ENCODE measurements around the gene PRG3.

Gene PRG3

DNA sequence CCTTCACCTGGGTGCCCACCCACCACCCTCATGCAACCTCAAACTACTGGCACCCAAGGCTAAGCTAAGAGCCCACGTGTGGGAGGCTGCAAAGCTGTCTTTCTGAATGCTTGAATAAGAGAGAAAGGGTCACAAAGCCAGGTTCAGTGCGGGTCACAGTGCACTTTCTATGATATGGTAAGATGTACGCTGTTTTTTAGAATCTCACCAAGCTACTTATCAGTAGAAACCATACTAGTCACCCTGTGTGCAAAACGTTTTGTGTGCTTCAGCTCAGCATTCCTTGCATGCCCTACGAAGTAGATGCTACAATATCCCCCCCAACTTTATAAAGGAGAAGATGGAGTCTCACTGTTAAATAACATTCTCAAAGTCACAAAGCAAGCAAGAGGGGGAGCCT, 27.9 kb downstream of the PRG3 start:
- ATAC-seq, result no peak
- no peak for TF ChIP-seq CSDC2 (CRISPR knock-in tag; IDR thresholded peaks at IDR 0.05)

GRCh38 chr11:57349491-57350274, 31.3 kb downstream of the PRG3 start:
- ATAC-seq, result peak; percentile 84
- TF ChIP-seq ISL1 (CRISPR knock-in tag; IDR thresholded peaks at IDR 0.05), result no peak
- no peak for TF ChIP-seq RARB (CRISPR knock-in tag; IDR thresholded peaks at IDR 0.05)
- TF ChIP-seq ZC3H10 (CRISPR knock-in tag; IDR thresholded peaks at IDR 0.05), result no peak
- TF ChIP-seq ZNF565 (CRISPR knock-in tag; conservative IDR thresholded peaks at IDR 0.05; ENCODE audit: low read depth), result no peak
- no peak for TF ChIP-seq TCF4 (CRISPR knock-in tag; IDR thresholded peaks at IDR 0.05; ENCODE audit: borderline replicate concordance)
- TF ChIP-seq, protein P1, sequence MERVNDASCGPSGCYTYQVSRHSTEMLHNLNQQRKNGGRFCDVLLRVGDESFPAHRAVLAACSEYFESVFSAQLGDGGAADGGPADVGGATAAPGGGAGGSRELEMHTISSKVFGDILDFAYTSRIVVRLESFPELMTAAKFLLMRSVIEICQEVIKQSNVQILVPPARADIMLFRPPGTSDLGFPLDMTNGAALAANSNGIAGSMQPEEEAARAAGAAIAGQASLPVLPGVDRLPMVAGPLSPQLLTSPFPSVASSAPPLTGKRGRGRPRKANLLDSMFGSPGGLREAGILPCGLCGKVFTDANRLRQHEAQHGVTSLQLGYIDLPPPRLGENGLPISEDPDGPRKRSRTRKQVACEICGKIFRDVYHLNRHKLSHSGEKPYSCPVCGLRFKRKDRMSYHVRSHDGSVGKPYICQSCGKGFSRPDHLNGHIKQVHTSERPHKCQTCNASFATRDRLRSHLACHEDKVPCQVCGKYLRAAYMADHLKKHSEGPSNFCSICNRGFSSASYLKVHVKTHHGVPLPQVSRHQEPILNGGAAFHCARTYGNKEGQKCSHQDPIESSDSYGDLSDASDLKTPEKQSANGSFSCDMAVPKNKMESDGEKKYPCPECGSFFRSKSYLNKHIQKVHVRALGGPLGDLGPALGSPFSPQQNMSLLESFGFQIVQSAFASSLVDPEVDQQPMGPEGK (CRISPR knock-in tag; IDR thresholded peaks at IDR 0.05; ENCODE audit: borderline replicate concordance), result no peak
- TF ChIP-seq, protein P2, sequence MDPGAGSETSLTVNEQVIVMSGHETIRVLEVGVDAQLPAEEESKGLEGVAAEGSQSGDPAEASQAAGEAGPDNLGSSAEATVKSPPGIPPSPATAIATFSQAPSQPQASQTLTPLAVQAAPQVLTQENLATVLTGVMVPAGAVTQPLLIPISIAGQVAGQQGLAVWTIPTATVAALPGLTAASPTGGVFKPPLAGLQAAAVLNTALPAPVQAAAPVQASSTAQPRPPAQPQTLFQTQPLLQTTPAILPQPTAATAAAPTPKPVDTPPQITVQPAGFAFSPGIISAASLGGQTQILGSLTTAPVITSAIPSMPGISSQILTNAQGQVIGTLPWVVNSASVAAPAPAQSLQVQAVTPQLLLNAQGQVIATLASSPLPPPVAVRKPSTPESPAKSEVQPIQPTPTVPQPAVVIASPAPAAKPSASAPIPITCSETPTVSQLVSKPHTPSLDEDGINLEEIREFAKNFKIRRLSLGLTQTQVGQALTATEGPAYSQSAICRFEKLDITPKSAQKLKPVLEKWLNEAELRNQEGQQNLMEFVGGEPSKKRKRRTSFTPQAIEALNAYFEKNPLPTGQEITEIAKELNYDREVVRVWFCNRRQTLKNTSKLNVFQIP (CRISPR knock-in tag; IDR thresholded peaks at IDR 0.05; ENCODE audit: borderline replicate concordance, low read depth), result no peak
- TF ChIP-seq ARNTL (CRISPR knock-in tag; IDR thresholded peaks at IDR 0.05; ENCODE audit: borderline replicate concordance, low read depth), result no peak
- no peak for TF ChIP-seq CSDC2 (CRISPR knock-in tag; IDR thresholded peaks at IDR 0.05)
- no peak for TF ChIP-seq TOX (CRISPR knock-in tag; IDR thresholded peaks at IDR 0.05; ENCODE audit: borderline replicate concordance)
- no peak for TF ChIP-seq ESRRG (CRISPR knock-in tag; IDR thresholded peaks at IDR 0.05)
- TF ChIP-seq GLIS3 (CRISPR knock-in tag; IDR thresholded peaks at IDR 0.05), result no peak
- no peak for TF ChIP-seq ZNF8 (CRISPR knock-in tag; IDR thresholded peaks at IDR 0.05)
- TF ChIP-seq, protein P3, sequence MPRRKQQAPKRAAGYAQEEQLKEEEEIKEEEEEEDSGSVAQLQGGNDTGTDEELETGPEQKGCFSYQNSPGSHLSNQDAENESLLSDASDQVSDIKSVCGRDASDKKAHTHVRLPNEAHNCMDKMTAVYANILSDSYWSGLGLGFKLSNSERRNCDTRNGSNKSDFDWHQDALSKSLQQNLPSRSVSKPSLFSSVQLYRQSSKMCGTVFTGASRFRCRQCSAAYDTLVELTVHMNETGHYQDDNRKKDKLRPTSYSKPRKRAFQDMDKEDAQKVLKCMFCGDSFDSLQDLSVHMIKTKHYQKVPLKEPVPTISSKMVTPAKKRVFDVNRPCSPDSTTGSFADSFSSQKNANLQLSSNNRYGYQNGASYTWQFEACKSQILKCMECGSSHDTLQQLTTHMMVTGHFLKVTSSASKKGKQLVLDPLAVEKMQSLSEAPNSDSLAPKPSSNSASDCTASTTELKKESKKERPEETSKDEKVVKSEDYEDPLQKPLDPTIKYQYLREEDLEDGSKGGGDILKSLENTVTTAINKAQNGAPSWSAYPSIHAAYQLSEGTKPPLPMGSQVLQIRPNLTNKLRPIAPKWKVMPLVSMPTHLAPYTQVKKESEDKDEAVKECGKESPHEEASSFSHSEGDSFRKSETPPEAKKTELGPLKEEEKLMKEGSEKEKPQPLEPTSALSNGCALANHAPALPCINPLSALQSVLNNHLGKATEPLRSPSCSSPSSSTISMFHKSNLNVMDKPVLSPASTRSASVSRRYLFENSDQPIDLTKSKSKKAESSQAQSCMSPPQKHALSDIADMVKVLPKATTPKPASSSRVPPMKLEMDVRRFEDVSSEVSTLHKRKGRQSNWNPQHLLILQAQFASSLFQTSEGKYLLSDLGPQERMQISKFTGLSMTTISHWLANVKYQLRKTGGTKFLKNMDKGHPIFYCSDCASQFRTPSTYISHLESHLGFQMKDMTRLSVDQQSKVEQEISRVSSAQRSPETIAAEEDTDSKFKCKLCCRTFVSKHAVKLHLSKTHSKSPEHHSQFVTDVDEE (CRISPR knock-in tag; IDR thresholded peaks at IDR 0.05), result no peak
- TF ChIP-seq OSR1 (CRISPR knock-in tag; IDR thresholded peaks at IDR 0.05), result no peak
- TF ChIP-seq SNAI2 (CRISPR knock-in tag; IDR thresholded peaks at IDR 0.05), result no peak
- TF ChIP-seq ZNF70 (CRISPR knock-in tag; IDR thresholded peaks at IDR 0.05), result no peak
- TF ChIP-seq, protein P4, sequence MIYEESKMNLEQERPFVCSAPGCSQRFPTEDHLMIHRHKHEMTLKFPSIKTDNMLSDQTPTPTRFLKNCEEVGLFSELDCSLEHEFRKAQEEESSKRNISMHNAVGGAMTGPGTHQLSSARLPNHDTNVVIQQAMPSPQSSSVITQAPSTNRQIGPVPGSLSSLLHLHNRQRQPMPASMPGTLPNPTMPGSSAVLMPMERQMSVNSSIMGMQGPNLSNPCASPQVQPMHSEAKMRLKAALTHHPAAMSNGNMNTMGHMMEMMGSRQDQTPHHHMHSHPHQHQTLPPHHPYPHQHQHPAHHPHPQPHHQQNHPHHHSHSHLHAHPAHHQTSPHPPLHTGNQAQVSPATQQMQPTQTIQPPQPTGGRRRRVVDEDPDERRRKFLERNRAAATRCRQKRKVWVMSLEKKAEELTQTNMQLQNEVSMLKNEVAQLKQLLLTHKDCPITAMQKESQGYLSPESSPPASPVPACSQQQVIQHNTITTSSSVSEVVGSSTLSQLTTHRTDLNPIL (CRISPR knock-in tag; IDR thresholded peaks at IDR 0.05; ENCODE audit: low read depth), result no peak

DNA sequence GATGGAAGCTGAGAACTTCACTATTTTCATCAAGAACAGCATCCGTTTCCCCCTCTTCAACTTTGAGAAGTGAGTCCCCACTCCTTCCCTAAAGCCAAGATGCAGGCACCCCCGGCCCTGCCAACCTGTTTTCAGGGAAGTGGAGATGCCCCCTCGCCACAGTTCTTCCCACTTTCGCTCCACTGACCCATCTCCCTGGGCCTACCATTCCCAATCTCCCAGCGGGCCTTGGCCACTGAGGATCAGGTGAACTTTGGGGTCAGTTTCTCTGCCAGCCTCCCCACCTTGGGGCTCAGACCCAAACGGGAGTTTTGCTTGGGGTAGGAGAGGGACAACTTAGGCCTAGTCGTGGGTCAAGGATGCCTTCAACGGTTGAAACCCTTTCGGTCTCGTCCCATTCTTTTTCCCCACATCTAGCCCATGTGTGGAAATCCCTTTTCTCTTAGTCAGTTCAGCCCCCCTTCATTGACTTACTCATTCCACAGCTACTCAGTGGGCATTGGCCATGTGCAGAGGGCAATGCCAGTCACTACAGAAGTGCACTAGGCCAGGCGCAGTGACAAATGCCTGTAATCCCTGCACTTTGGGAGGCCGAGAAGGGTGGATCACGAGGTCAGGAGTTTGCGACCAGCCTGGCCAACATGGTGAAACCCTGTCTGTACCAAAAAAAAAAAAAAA, 32.2 kb downstream of the PRG3 start:
- no peak for ATAC-seq

More for the DNA sequence above, 32.2 kb downstream of the PRG3 start:
- TF ChIP-seq RARB (CRISPR knock-in tag; IDR thresholded peaks at IDR 0.05), result no peak
- TF ChIP-seq ZC3H10 (CRISPR knock-in tag; IDR thresholded peaks at IDR 0.05), result no peak
- no peak for TF ChIP-seq OSR1 (CRISPR knock-in tag; IDR thresholded peaks at IDR 0.05)
- TF ChIP-seq PPARA (CRISPR knock-in tag; IDR thresholded peaks at IDR 0.05; ENCODE audit: borderline replicate concordance), result no peak
- TF ChIP-seq TOX (CRISPR knock-in tag; IDR thresholded peaks at IDR 0.05; ENCODE audit: borderline replicate concordance), result no peak
- no peak for TF ChIP-seq ZFP3 (CRISPR knock-in tag; IDR thresholded peaks at IDR 0.05)
- TF ChIP-seq ZNF70 (CRISPR knock-in tag; IDR thresholded peaks at IDR 0.05), result no peak
- no peak for TF ChIP-seq ISL1 (CRISPR knock-in tag; IDR thresholded peaks at IDR 0.05)
- no peak for TF ChIP-seq ZNF565 (CRISPR knock-in tag; conservative IDR thresholded peaks at IDR 0.05; ENCODE audit: low read depth)
- TF ChIP-seq, protein P5, sequence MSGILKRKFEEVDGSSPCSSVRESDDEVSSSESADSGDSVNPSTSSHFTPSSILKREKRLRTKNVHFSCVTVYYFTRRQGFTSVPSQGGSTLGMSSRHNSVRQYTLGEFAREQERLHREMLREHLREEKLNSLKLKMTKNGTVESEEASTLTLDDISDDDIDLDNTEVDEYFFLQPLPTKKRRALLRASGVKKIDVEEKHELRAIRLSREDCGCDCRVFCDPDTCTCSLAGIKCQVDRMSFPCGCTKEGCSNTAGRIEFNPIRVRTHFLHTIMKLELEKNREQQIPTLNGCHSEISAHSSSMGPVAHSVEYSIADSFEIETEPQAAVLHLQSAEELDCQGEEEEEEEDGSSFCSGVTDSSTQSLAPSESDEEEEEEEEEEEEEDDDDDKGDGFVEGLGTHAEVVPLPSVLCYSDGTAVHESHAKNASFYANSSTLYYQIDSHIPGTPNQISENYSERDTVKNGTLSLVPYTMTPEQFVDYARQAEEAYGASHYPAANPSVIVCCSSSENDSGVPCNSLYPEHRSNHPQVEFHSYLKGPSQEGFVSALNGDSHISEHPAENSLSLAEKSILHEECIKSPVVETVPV (CRISPR knock-in tag; IDR thresholded peaks at IDR 0.05), result no peak
- no peak for TF ChIP-seq GLIS3 (CRISPR knock-in tag; IDR thresholded peaks at IDR 0.05)
- TF ChIP-seq SNAI2 (CRISPR knock-in tag; IDR thresholded peaks at IDR 0.05), result no peak
- TF ChIP-seq, protein P1 (CRISPR knock-in tag; IDR thresholded peaks at IDR 0.05; ENCODE audit: borderline replicate concordance), result no peak

All from SK-N-SH treated with all-trans-retinoic acid at 6 μM for 48 hours (cell line).